ENCODE results near the gene NME7.

Gene NME7

DNA sequence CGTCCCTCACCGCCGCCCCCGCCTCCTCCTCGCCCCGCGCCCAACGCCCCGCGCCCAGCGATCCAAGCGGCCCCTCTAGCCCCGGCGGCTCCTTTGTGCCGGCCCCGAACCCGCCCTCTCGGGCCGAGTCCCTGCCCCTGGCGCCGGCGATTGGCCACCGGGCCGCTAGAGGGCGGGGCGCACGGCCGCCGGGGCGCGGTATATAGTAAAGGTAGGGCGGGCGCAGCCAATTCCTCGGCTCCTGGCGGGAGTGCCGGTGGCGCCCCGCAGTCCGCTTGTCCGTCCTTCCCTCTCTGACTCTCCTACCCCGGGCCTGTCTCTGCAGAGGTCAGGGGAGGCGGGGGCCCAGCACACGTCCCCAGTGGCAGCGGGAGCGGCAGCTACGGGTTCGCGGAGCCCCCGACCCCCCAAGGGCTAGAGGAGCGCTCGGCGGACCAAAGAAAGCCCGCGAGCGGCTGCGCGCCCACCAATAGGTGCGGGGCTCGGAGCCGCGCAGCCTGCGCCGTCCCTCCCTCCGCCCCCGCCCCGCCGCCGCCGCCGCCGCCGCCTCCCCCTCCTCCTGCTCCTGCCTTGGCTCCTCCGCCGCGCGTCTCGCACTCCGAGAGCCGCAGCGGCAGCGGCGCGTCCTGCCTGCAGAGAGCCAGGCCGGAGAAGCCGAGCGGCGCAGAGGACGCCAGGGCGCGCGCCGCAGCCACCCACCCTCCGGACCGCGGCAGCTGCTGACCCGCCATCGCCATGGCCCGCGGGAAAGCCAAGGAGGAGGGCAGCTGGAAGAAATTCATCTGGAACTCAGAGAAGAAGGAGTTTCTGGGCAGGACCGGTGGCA, 261.3 kb downstream of the NME7 start, which contains the start of gene ATP1B1:
TSS of gene ATP1B1 (plus strand) at position 596 of the 826 bp plus-strand sequence. CDS start at position 736, 140 bp downstream.
- peaks cover 5% of the 10 kb centered on the region for H3K79me2 ChIP-seq (ENCODE audit: insufficient read depth, low read length)
- peak within 1 kb of the TSS; percentile 84 for H3K9ac ChIP-seq (ENCODE audit: low read length)
- no peaks in the 10 kb centered on the region for H4K20me1 ChIP-seq (ENCODE audit: insufficient read depth, low read length)
- H3K4me1 ChIP-seq (ENCODE audit: insufficient read depth, low read length, severe bottlenecking), result peaks cover 49% of the 10 kb centered on the region
- no peaks in the 10 kb centered on the region for H3F3A ChIP-seq (ENCODE audit: insufficient read depth, low read length)
- H2AFZ ChIP-seq (ENCODE audit: low read length), result peak within 1 kb of the TSS; percentile 18; the same call in 1 of the 2 replicates
- H3K4me2 ChIP-seq (ENCODE audit: low read length), result peak within 1 kb of the TSS; percentile 95
- H3K27ac ChIP-seq (ENCODE audit: low read depth, low read length, poor library complexity, severe bottlenecking), result peak within 1 kb of the TSS; percentile 88
- no peaks in the 10 kb centered on the region for H3K9me3 ChIP-seq (ENCODE audit: low read length)
- no peaks in the 10 kb centered on the region for H3K27me3 ChIP-seq (ENCODE audit: insufficient read depth, low read length)
- peaks cover 2% of the 10 kb centered on the region; the same call in 1 of the 2 replicates for H3K36me3 ChIP-seq (ENCODE audit: insufficient read depth, low read length)
- H3K9me2 ChIP-seq (ENCODE audit: low read depth, low read length), result no peaks in the 10 kb centered on the region
- TF ChIP-seq, protein P1, sequence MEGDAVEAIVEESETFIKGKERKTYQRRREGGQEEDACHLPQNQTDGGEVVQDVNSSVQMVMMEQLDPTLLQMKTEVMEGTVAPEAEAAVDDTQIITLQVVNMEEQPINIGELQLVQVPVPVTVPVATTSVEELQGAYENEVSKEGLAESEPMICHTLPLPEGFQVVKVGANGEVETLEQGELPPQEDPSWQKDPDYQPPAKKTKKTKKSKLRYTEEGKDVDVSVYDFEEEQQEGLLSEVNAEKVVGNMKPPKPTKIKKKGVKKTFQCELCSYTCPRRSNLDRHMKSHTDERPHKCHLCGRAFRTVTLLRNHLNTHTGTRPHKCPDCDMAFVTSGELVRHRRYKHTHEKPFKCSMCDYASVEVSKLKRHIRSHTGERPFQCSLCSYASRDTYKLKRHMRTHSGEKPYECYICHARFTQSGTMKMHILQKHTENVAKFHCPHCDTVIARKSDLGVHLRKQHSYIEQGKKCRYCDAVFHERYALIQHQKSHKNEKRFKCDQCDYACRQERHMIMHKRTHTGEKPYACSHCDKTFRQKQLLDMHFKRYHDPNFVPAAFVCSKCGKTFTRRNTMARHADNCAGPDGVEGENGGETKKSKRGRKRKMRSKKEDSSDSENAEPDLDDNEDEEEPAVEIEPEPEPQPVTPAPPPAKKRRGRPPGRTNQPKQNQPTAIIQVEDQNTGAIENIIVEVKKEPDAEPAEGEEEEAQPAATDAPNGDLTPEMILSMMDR (IDR thresholded peaks at IDR 0.05; ENCODE audit: low read length), result no peak
- peak within 1 kb of the TSS; percentile 90 for H3K4me3 ChIP-seq (ENCODE audit: low read depth, low read length, poor library complexity, severe bottlenecking)

DNA sequence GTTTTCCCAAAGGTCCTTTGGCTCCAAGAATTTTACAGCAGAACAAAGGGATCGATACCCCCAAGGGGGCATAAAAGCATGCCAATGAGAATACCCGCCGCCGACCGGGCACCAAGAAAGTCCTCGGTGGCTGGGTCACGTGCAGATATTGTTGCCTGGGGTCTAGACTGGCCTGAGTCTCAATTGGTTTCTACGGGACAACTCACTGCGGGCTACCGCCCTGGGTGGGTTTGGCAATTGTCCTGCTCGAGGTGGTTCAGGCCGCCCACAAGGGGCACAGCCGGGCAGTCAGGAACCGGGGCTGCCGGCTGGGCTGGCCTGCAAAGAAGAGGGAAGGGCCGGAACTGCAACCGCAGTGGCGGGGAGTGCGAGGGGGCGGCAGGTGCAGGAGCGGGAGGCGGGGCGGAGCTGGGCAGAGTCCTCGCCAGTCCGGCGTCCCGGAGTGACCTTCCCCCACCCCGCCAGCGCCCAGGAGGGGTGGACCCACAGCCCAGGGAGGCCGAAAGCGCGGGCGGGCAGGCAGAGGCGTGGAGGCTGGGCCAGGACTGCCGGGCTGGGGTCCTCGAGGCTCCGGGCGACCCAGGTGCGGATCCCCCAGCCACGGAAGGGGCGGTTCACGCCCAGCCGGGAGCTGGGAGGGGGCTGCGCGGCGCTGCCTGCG, 262.0 kb downstream of the NME7 start:
- no peaks in the 10 kb centered on the region for H3F3A ChIP-seq (ENCODE audit: insufficient read depth, low read length)
- H3K27ac ChIP-seq (ENCODE audit: low read depth, low read length, poor library complexity, severe bottlenecking), result no peak overlapping the region
- H3K9ac ChIP-seq (ENCODE audit: low read length), result peak overlapping the region; percentile 66
- no peaks in the 10 kb centered on the region for H3K9me3 ChIP-seq (ENCODE audit: low read length)
- TF ChIP-seq, protein P1 (IDR thresholded peaks at IDR 0.05; ENCODE audit: low read length), result no peak
- no peak for TF ChIP-seq EZH2 (IDR thresholded peaks at IDR 0.05; ENCODE audit: borderline replicate concordance, low read length)
- peak overlapping the region; percentile 87 for H3K4me2 ChIP-seq (ENCODE audit: low read length)
- H2AFZ ChIP-seq (ENCODE audit: low read length), result peak overlapping the region; percentile 18; the same call in 1 of the 2 replicates
- H3K9me2 ChIP-seq (ENCODE audit: low read depth, low read length), result no peaks in the 10 kb centered on the region
- peaks cover 42% of the 10 kb centered on the region for H3K4me1 ChIP-seq (ENCODE audit: insufficient read depth, low read length, severe bottlenecking)
- no peaks in the 10 kb centered on the region for H3K36me3 ChIP-seq (ENCODE audit: insufficient read depth, low read length)
- H4K20me1 ChIP-seq (ENCODE audit: insufficient read depth, low read length), result no peaks in the 10 kb centered on the region
- H3K79me2 ChIP-seq (ENCODE audit: insufficient read depth, low read length), result peaks cover 5% of the 10 kb centered on the region
- no peaks in the 10 kb centered on the region for H3K27me3 ChIP-seq (ENCODE audit: insufficient read depth, low read length)
- H3K4me3 ChIP-seq (ENCODE audit: low read depth, low read length, poor library complexity, severe bottlenecking), result peak overlapping the region; percentile 90

DNA sequence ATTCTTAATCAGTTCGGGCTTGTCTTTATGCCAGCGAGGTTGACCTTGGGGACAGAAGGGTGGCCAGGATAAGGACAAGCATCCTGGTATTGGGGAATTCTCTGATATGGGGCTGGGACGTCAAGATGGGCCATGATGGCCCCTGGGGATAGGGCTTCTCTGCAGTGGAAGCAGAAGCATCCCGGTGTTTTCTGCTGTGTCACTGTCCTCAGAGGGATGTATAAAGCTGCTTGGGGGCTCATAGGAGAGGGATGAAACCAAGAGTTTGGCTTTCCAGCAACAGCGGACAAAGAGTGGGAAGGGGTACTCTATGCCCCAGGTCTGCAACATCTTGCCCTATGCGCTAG, 262.5 kb downstream of the NME7 start:
- Histone ChIP-seq H3K9me3 (ENCODE audit: low read length) (no peaks in the 10 kb centered on the region), H4K20me1 (ENCODE audit: insufficient read depth, low read length) (no peaks in the 10 kb centered on the region), H3K9me2 (ENCODE audit: low read depth, low read length) (no peaks in the 10 kb centered on the region), H3F3A (ENCODE audit: insufficient read depth, low read length) (no peaks in the 10 kb centered on the region), H3K4me2 (ENCODE audit: low read length) (peak overlapping the region; percentile 87), H3K79me2 (ENCODE audit: insufficient read depth, low read length) (peaks cover 5% of the 10 kb centered on the region), H3K36me3 (ENCODE audit: insufficient read depth, low read length) (no peaks in the 10 kb centered on the region), H2AFZ (ENCODE audit: low read length) (no peak overlapping the region), H3K27ac (ENCODE audit: low read depth, low read length, poor library complexity, severe bottlenecking) (no peak overlapping the region), H3K9ac (ENCODE audit: low read length) (no peak overlapping the region; the same call in 1 of the 2 replicates), H3K4me3 (ENCODE audit: low read depth, low read length, poor library complexity, severe bottlenecking) (peak overlapping the region; percentile 90), H3K4me1 (ENCODE audit: insufficient read depth, low read length, severe bottlenecking) (peaks cover 37% of the 10 kb centered on the region), H3K27me3 (ENCODE audit: insufficient read depth, low read length) (no peaks in the 10 kb centered on the region)
- TF ChIP-seq, protein P1 (IDR thresholded peaks at IDR 0.05; ENCODE audit: low read length), result no peak
- TF ChIP-seq EZH2 (IDR thresholded peaks at IDR 0.05; ENCODE audit: borderline replicate concordance, low read length), result no peak

Data from OCI-LY1 (cell line).